Measurements from ENCODE around the gene CYP2F1. TPM values are rescaled to one million over a fixed set of nuclear protein-coding genes. Genes with fewer than 3 reads are reported as not detected.

CYP2F1 gene
- polyA plus RNA-seq, 1 experiment: not detected

GRCh38 chr19:41085748-41086415 lies 28.4 kb upstream of the CYP2F1 start:
- no peak overlapping the region for H3K27ac ChIP-seq (ENCODE audit: low read depth, low read length)
- H3K9me3 ChIP-seq (ENCODE audit: control insufficient read depth, insufficient read depth, low read length): no peaks in the 10 kb centered on the region
- CTCF ChIA-PET: no interaction called here
- POLR2A ChIA-PET: no interaction called here
- H3K27me3 ChIP-seq (ENCODE audit: control insufficient read depth, insufficient read depth, low read length): peaks cover 11% of the 10 kb centered on the region
- DNase-seq (ENCODE audit: low read depth, low spot score): no peak
- no peak for TF ChIP-seq CTCF (IDR thresholded peaks at IDR 0.05; ENCODE audit: low read depth, low read length)
- no peak overlapping the region for H3K4me3 ChIP-seq (ENCODE audit: low read depth, low read length)

- Histone ChIP-seq H3K27me3 (ENCODE audit: control insufficient read depth, insufficient read depth, low read length) (peaks cover 10% of the 10 kb centered on the region), H3K9me3 (ENCODE audit: control insufficient read depth, insufficient read depth, low read length) (no peaks in the 10 kb centered on the region), H3K27ac (ENCODE audit: low read depth, low read length) (no peak within 1 kb of the TSS), H3K4me3 (ENCODE audit: low read depth, low read length) (no peak within 1 kb of the TSS)
- no peak for DNase-seq (ENCODE audit: low read depth, low spot score)
- POLR2A ChIA-PET: no interaction called here
- CTCF ChIA-PET: no interaction called here
- no peak for TF ChIP-seq CTCF (IDR thresholded peaks at IDR 0.05; ENCODE audit: low read depth, low read length)
Observed at GRCh38 chr19:41088151-41088550, 26.1 kb upstream of the CYP2F1 start, which contains the start of gene CYP2A13. Gene CYP2A13 (plus strand): TSS chr19:41088451. CDS start chr19:41088472, 21 bp downstream.

DNA sequence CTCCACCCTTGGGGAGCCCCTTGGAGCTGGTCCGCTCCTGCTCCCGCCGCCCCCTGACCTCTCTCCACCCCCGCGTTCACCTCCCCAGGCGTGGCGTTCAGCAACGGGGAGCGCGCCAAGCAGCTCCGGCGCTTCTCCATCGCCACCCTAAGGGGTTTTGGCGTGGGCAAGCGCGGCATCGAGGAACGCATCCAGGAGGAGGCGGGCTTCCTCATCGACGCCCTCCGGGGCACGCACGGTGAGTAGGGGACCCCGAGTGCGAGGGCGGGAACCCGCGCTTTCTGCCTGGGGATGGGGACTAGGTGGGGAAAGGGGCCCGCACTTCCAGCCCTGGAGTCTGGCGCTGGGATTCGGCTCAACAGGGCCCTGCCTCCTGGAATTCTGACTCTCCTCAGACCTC lies 24.3 kb upstream of the CYP2F1 start:
- ChIA-PET CTCF (interaction anchor here (0.6 kb wide), 1 partner anchor 187 kb away, joined by 5 read pairs; no protein-coding TSS in a partner anchor), POLR2A (no interaction called here)
- Histone ChIP-seq H3K4me3 (ENCODE audit: low read depth, low read length) (no peak overlapping the region), H3K9me3 (ENCODE audit: control insufficient read depth, insufficient read depth, low read length) (no peaks in the 10 kb centered on the region), H3K27me3 (ENCODE audit: control insufficient read depth, insufficient read depth, low read length) (peaks cover 10% of the 10 kb centered on the region), H3K27ac (ENCODE audit: low read depth, low read length) (no peak overlapping the region)
- TF ChIP-seq CTCF (IDR thresholded peaks at IDR 0.05; ENCODE audit: low read depth, low read length): no peak
- no peak for DNase-seq (ENCODE audit: low read depth, low spot score)

- CTCF ChIA-PET: no interaction called here
- Histone ChIP-seq H3K27ac (ENCODE audit: low read depth, low read length) (no peak overlapping the region), H3K9me3 (ENCODE audit: control insufficient read depth, insufficient read depth, low read length) (no peaks in the 10 kb centered on the region), H3K27me3 (ENCODE audit: control insufficient read depth, insufficient read depth, low read length) (peaks cover 2% of the 10 kb centered on the region), H3K4me3 (ENCODE audit: low read depth, low read length) (no peak overlapping the region)
- no peak for DNase-seq (ENCODE audit: low read depth, low spot score)
- POLR2A ChIA-PET: no interaction called here
- TF ChIP-seq CTCF (IDR thresholded peaks at IDR 0.05; ENCODE audit: low read depth, low read length): no peak
Observed at GRCh38 chr19:41095703-41096102, 18.5 kb upstream of the CYP2F1 start.

GRCh38 chr19:41096353-41096752 lies 17.9 kb upstream of the CYP2F1 start:
- ChIA-PET CTCF (no interaction called here), POLR2A (no interaction called here)
- H3K27me3 ChIP-seq (ENCODE audit: control insufficient read depth, insufficient read depth, low read length): no peaks in the 10 kb centered on the region
- no peak for TF ChIP-seq CTCF (IDR thresholded peaks at IDR 0.05; ENCODE audit: low read depth, low read length)
- H3K27ac ChIP-seq (ENCODE audit: low read depth, low read length): no peak overlapping the region
- no peak for DNase-seq (ENCODE audit: low read depth, low spot score)
- H3K9me3 ChIP-seq (ENCODE audit: control insufficient read depth, insufficient read depth, low read length): no peaks in the 10 kb centered on the region
- no peak overlapping the region for H3K4me3 ChIP-seq (ENCODE audit: low read depth, low read length)
